ENCODE results near the gene CXXC1.
"Not testable (repeated sequence)": the region's sequence is repeated elsewhere in the genome, so short reads cannot be mapped to it uniquely, and the experiment has no call there.

CXXC1 gene

GRCh38 chr18:50274044-50274442 is 13.4 kb downstream of the CXXC1 start:
- DNase-seq, result no peak

GRCh38 chr18:50273203-50274043 is 14.1 kb downstream of the CXXC1 start:
- DNase-seq, result no peak

DNA sequence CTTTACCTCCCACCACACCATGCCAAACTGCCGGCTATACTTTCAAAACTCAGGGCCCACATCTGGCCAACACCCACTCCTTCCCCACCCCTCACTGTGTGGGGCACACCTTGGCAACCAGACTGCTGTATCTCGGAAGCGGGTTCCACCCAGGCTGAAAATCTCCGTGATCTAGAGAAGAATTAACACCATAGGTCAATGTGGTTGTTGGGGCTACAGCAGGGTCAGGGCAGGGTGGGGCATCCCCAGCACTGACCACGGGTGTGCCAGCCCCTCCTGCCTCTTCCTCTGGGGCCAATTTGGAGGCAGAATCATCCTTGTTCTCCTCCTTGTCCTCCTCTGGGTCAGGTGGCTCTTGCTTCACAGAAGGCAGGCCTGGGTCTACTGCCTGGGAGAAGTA is 14.9 kb downstream of the CXXC1 start:
- DNase-seq, result no peak

DNA sequence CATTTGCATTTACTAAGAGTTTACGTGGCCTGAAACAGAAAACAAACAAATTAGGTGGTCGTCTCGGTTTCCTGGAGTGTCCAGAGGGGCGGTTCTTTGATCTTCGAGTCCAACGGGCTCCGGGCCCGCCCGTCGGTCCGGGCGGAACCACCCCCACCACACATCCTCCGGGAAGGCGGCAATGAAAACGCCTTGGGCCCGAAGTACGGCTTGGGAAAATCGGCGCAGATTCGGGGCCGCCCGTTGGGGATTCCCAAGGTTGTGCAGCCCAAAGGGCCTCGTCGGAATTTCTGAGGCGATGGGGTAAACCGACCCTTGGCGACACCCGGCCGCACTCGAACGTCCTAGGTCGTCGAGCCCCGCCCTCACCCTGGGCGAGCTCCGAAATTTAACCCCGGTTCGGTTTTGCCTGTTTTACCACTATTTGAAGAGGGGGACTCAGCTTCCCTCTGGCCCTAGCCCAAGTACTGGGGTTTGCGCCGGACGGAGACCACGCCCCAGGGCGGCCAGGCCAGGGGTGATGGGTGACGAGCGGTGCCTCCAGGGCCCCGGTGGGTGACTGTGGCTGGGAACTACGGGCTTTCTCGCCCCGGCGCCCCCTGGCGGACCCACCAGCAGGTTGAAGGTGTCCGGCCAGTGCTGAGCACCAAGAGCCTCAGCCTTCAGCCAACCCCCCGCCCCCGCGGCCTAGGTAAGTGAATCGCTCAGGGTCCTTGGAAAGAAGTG is 19.3 kb downstream of the CXXC1 start:
- peak; percentile 69 for DNase-seq

GRCh38 chr18:50266248-50266704 is 21.2 kb downstream of the CXXC1 start, which contains the start of gene CFAP53:
TSS of gene CFAP53 (minus strand) at chr18:50266495. CDS start at chr18:50266404, 91 bp downstream.
- peak; percentile 71 for DNase-seq

- DNase-seq, result no peak
Observed at GRCh38 chr18:50262977-50263376, 24.5 kb downstream of the CXXC1 start.

- DNase-seq, result no peak
Observed at GRCh38 chr18:50250935-50251334, 36.6 kb downstream of the CXXC1 start.

- DNase-seq, result no peak
Observed at GRCh38 chr18:50249576-50249975, 37.9 kb downstream of the CXXC1 start.

DNA sequence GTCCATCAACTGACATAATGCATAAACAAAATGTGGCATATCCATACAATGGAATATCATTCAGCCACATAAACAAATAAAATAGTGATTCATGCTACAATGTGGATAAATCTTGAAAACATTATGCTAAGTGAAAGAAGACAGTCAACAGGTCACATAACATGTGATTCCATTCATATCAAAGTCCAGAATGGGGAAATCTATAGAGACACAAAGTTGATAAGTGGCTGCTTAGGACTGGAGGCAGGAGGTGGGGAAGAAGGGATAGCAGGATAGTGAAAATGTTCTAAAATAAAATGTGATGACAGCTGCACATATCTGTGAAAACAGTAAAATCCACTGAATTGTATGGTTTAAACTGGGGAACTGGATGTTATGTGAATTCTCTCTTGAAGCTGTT is 39.9 kb downstream of the CXXC1 start:
- DNase-seq, result no peak

DNA sequence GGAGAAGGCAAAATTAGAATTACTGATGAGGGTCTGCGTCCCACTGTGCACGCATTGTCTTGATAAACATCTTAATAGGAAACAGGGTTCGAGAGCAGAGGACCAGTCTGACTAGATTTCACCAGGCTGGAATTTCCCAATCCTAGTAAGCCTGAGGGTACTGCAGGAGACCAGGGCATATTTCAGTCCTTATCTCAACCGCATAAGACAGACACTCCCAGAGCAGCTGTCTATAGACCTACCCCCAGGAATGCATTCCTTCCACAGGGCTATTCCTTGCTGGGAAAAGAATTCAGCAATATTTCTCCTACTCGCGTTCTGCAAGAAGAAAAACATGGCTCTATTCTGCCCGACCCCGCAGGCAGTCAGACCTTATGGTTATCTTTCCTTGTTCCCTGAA is 45.7 kb downstream of the CXXC1 start:
- not testable (repeated sequence) for DNase-seq

DNA sequence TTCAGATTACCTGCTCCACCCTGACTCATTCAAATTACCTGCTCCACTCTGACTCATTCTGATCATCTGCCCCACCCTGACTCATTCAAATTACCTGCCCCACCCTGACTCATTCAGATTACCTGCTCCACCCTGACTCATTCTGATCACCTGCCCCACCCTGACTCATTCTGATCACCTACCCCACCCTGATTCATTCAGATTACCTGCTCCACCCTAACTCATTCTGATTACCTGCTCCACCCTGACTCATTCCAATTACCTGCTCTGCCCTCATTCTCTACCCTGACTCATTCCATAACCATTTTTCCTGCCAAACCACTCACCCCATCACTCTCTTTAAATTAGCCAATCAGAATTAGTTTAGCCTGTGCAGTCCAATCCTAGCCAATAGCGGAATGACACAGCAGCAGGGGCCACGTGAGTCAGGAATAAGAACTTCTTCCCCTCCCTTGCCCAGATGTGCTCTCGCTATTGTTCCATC is 47.4 kb downstream of the CXXC1 start:
- DNase-seq, result no peak

- DNase-seq, result no peak
Observed at GRCh38 chr18:50232419-50232818, 55.1 kb downstream of the CXXC1 start.

Data from effector CD4-positive, alpha-beta T cell (primary cell).